GM18873 (cell line): ENCODE data around the gene CCDC88C.

ENCODE experiments used
- ATAC-seq: cut with Tn5 transposase; IDR thresholded peaks from one replicate; pipeline ENCODE4 v1.9.1; 2021; ENCODE audit warnings: mild to moderate bottlenecking, moderate library complexity, moderate number of reproducible peaks; ENCODE audit not compliant: unreplicated experiment, low FRiP score

Gene CCDC88C

DNA sequence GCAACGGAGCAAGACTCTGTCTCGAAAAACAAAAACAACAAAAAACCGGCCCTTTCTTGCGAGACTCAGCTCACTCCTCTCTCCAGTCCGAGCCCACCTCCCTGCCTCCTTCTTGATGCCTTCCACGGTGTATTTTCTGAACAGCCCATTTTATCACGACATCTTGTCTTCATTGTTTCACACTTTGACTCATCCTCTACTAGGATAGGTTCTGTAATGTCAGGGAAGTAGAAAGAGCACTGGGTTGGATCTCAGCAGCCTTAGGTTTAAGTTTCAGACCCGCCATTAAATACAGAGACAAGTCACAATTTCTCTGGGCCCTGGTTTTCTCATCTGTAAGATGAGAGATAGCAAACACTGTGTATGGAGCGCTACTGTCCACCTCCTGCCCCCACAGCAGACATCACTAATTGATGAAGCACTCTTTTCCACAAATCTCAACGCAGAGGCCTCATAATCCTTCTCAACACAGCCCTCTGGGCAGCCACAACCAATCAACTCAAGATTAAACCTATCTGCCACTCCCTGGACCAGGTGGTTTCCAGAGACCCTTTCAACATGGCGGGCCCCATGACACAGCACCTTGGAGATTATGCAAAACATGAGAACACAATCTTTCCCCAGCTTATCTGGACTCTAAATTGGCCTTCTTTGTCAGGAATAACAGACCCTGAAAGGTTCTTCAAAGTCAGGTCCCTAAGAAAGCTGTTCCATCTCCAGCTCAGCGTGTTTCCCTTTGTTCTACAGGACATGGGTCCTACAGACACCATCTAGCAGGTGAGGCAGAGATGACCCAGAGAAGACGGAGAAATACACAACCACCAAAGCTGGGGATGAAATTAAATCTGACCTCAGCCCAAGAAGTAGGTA, 35.6 kb downstream of the CCDC88C start:
- ATAC-seq, result no peak

DNA sequence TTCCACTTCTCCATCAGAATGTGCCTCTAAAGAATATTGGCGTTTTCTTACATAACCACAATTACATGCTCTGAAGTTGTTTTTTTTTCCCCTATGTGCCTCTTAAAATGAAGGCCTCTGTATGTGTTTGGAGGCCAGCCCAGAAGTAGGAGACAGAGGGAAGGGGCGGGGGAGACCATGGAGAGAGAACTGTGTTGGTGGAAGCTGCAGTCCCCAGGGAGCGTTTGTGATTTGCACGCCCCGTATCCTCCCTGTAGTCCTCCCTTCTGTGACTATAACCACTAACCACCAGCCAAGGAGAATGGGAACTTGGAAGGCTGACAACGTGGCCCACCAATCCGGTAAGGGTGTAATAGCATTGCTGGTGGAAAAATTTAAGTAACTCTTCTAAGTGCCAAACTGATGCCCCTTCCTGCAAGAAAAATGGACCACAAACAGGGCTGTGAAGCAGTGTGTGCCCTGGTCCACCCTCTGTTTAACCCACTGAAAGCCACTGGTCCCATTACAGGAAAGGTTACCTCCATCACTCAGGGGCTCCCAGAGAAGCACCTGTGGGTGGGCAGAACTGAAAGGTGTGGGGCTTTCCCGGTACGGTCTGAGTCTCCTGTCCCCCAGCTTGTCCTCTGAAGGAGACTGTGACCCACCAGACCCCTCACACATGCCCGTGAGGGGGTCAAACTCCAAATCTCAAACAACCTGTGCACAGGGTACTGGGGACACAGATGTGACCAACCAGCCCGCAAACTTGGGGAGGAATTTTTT, 36.8 kb downstream of the CCDC88C start:
- no peak for ATAC-seq

DNA sequence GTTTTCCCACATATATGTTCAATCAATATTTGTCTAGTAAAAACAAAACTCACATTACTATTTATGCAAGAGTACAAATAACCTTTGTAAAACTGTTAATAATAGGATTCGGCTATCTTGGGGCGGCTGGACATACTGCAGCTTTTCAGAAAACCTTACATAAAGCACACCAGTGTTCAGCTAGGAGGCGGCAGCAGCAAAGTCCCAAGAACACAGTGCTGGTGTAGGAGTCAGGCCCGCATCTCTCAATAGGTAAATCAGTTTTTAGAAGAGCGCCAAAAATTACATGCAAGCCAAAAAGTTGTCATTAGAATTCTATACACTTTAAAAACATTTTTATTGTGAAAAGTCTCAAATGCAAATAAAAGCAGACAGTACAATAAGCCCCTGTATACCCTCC, 37.5 kb downstream of the CCDC88C start:
- ATAC-seq, result no peak

DNA sequence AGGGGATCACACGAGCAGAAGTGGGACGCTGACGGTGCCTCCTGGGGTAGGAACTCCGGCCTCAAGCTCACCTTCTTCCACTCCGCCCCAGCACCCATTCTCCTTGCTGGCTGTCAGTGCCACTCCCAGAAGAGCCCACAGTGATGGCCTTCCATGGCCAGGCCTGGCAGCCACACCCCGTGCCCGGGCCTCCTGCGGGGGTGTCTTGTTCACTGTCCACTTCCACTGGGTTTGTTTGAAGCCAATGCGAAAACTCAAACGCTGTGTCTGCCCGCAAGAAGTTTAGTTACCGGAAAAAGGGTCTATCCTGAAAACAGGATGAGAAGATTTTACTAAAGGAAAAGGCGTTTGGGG, 38.1 kb downstream of the CCDC88C start:
- ATAC-seq, result no peak

DNA sequence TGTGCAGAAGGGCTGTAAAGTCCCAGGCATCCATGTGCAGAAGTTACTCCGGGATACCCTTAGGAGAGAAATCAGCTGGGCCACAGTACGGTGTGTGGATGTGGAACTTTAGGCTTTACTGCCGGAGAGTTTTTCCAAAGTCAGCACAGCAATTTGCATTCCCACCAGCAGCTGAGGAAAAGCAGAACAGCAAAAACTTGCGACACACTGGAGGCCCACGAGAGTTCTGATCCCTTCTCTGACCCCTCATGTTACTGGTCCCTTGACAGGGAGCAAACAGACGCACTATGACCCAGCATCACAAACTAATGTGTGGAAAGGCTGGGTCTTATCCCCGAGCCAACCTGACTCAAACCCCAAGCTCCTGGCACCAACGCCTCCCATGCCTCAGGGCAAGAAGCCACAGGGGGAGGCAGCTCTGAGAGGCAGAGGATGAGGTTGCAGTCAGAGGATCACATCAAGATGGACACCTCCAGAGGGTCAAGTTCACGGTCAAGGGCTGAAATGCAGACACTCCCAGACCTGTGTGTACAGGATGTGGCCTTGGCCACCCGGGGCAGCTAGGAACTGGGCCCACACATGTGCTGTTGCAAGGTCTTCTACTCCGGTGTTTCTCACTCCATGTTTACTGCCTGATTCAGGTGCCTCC, 38.6 kb downstream of the CCDC88C start:
- ATAC-seq, result no peak

DNA sequence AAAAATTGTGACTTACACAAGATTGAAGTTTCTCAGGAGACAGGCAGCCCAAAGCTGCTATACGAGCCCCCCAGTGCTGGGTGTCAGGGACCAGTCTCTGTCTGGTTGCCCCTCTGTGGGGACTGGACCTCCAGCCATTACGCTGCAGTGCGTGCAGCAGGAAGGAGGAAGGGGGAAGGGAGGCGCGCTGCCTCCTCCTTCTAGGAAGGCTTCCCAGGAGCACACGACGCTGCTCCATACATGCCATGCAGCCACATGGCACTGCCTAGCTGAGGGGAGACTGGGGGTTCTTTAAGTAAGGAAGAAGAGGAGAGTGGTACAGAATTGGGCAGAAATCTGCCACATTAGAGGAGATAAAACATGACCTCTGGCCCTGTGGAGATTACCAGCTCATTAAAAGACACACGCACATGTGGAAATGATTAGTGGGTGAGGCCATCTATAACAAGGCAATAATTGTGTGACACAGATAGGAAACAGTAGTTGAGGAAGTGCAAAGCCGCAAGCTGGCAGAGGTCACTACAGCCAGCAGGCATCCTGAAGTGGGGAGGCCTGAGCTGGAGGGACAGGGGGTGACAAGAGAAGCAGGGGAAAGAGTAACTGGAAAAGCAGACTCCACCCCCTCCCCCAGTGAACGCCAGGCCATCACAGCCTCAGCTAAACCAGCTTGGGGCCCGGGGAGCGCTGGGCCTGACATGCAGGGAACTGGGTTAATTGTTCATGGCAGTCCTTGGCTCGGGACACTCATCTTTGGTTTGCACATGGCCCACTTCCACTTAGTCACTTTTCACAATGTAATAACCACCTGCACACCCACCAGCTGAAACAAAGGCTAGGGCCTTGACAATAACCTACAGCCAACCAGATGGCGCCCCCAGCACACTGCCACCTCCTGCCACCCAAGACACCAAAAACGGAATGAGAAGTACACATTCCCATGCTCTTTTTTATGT, 39.6 kb downstream of the CCDC88C start:
- ATAC-seq, result no peak

DNA sequence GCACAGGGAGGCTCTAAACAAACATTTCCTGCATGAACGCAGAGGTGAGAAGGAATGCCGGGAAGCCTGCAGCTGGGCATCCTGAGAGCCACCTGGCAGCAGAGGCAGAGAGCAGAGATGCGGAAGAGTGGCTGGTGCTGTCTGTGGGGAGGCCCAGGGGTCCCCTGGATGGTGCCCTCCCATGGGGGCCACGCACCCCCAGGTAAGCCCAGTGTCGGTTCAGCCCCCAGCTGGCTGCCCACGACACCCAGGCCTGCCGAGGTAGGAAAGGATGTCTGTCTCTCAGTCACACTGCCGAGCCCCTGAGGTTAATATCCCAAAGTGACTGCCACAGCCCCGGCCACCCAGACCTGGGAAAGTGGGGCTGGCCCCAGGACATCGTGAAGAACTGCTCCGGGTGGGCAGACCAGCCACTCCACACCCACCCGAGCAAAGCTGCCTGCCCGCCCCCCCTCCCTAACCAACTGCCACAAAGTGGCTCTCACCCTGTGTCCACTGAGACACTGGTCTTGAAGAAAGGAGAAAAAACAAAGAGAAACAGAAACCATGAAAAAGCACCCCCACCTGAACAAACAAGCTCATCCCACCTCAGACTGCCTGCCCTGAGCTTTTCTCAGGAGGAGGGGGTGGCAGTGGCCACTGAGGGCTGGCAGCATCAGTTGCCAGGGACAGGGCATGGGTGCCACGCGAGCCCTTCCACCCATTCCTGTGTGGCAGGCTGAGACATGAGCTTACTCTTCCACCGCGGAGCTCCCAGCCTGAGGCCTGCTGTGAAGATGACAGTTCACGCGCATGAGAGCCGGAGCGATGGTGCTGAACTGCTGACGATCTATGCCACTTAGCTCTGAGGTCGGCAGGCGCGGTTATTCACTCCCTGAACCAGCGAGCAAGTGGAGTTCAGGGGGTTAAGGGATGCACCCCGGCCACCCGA, 40.8 kb downstream of the CCDC88C start:
- ATAC-seq, result no peak

DNA sequence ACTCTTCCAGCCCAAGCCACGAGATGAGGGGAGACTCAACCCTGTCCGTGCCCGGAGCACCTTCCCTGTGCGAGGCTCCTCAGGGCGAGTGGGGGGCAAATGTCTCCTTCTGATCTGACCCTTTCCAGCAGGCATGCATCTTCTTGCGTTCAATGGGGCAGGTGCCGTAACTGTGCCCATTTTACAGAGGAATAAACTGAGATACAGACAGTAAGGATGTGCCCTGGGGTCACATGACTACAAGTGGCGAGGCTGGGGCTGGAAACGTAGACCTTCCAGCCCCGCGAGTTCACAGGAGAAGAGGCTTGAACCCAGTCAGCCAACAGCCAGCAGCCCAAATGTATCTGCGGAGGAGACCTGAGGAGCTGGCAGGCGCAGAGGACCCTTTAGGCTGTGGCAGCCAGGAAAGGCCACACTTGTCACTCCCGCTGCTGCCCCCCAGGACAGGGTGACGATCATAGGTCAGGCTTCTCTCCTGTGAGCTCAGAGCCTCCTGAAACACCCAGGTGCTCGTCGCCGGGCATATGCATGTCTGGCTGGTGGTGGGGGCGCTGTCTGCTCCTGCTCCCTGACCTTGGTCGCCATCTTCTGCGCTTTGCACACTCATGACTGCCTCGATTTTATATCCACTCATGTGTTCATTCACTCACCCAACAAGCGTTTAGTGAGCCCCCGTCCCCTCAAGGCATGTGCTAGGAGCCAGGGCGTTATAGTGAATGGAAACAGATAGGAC, 41.7 kb downstream of the CCDC88C start:
- no peak for ATAC-seq

DNA sequence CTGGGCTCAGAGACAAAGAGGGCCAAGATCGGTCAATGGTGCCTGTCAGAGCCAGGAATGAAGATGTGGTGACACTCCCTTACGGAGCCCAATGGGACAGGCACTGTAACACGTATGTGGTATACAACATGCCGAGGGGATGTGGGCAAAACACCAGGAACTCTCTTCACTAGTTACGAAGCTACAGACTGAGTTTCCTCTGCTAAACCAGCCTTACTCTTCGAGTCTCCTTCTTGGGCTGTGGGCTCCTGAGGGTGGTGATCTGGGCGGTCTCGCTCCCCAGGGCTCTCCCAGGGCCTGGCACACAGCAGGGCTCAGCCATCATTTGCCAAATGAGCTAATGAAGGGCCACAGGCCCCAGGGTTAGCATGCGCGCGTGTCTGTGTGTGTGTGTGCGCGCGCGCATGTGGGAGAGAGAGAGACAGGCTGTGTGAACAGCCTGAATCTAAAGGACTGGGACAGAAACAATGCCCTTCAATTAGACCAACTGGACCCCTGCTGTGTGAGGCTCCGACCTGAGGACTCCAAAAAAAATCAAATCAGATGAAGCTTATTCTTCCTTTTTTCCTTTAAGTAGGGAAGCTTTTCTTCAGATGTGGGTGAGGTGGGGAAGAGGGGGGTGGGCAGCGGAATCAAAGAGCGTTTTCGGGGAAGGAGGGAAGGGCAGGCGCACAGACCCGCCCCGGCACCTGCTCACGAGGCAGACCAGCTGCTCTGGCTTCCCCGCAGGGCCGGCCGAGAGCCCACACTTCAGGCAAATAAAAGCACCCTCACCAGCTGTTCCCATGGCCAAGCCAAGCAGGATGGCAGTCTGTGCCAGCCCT, 42.5 kb downstream of the CCDC88C start:
- no peak for ATAC-seq

DNA sequence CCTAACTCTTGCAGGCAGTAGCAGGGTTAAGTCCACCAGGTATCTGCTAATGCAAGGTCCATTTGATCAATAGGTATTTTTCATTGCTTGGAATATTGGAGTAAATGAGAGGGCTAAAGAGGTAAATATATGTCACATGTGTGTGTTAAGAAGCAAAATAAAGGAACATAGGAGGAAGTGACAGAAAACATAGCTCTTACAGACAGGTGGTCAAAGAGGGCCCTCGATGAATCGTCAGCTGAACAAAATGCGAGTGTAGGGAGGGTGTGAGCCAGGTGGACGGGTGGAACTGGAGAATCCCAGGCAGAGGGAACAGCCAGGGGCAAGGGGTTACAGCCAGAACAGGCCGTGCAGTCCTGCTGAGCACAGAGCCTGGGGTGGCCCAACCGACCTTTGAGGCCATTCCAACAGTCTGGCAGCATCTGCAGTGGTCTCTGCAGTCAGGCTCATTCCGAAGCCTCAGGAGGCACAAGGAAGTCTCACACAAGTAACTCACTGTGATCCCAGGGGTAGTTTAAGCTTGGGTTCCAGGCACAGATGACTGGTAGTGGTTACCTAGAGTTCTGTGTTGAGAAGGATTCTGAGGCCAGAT, 43.2 kb downstream of the CCDC88C start:
- no peak for ATAC-seq

DNA sequence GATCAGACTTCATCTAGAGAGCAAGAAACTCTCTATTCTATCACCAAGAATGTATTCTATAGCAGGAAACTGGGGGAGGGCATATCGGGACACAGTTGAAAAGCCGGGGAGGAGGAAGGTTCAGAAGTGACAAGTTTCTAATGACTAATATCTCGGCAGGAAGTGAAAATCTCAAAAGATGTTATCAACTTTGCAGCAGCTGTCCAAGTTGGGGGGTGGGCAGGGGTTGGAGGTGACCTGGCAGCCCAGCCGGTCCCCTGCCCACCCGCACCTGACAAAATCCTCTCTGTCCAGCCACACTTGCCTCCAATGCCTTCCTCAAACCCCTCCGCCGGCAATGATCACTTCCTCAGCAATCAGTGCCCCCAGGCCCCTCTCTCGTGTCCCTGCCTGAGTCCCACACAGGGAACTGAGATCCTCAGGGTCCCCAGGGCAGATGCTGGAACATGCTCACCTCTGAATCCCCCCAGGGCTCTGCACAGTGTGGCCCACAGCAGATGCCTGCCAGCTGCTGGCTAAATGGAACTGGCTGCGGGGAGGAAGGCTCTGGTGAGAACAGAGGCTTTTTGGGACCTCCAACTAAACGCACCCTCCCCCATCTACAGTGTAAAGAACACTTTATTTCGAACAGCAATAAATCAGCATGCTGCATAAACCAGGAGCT, 43.9 kb downstream of the CCDC88C start:
- no peak for ATAC-seq

DNA sequence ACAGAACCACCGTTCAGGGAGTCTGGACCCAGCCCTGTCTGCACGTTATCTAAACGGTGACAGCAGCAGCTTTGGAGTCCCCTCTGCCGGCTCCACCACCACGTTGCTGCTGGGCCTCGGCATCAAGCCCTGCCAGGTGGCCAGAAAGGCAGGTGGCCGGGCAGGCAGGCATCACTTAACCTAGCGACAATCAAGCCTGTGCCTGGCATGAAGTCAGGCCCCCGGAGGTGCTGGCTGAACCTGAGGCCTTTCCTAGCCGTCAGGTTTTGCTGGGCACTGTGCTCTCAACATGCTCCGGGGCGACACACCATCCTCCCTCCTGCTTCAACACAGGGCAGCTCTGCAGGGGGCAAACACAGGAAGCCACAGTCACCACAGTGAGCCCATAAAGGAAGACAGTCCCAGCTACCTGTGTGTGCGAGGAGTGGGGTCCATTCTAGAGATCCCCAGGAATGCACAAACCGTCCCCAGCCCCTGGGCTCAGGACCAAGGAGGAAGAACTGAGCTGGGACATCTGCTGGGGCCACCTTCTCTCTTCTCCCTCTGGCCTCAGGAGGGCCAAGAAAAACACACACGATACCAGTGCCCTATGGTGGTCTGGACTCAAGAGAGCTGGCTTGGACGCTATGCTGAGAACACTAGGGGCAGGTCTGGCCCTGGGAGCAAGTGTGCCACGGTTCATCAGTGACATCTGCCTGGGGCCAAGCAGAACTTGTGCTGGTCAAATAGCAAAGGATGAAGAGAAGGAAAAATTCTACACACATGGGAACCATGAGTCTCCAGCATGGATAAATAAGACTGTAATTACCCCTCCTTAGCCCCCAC, 44.7 kb downstream of the CCDC88C start:
- ATAC-seq, result no peak

DNA sequence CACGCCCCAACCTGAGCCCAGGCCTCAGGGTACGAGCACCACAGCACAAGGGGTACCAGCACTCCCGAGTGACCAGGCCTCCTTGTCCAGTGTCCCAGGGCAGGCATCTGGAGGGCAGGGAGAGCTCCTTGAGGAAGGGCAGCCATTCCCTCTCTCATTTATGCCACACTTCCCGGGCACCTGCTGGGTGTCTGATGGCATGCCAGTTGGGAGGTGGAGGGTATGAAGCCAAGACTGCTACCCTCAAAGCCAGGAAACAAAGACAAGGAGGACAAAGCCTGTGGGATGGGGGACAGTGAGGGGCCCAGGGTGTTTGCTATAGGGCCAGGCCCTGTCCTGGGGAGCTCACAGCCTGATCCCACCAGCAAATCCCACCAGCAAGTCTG, 45.6 kb downstream of the CCDC88C start:
- no peak for ATAC-seq

DNA sequence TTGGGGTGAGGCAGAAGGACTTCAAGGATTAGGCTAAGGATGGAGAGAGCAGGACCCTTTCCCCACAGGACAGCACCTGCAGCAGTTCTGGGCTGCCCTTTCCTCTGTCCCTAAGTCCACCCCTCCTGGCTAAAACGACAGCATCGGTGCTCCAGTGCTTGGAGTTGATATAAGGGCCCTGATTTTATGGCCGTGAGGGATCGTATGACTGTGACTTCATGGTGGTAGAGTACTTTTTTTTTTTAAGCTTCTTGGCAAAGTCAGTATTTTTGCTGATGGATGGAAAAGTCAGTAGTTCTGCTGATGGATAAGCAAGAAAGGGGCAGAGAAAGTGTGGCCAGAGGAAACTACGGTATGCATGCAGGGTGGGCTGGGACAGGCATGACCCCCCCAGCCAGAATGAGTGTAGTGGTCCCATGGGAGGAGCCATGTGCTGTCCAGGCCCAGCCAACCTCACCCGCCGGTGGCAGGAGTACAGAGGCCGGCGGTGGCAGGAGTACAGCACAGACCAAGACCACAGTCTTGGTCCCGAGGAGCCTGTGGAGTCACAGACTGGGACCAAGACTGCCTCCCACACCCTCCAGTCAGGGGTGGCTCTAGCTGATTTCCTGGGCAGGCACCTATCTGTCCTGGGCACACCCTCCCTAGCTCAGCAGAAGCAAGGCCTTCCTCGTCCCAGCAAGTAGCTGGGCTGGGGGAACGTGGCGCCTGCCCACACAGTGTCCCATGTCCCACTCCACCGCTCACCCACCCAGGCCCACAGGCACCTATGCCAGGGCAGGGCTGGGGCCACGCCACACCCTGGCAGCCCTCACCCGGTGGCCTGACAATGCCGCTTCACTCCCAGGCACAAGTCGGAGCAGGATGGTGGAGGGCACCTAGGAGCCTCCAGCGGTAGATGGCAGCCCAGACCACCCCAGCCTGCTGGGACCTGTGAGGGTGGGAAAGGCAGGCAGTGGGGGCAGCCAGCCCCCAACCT, 46.3 kb downstream of the CCDC88C start:
- no peak for ATAC-seq
